ENCODE measurements around the gene ME3. TPM values are rescaled to one million over a fixed set of nuclear protein-coding genes. Genes with fewer than 3 reads are reported as not detected.

The ME3 gene
- total and polyA plus RNA-seq, 2 experiments from 2014 or later: 7.5 to 10.9 TPM

DNA sequence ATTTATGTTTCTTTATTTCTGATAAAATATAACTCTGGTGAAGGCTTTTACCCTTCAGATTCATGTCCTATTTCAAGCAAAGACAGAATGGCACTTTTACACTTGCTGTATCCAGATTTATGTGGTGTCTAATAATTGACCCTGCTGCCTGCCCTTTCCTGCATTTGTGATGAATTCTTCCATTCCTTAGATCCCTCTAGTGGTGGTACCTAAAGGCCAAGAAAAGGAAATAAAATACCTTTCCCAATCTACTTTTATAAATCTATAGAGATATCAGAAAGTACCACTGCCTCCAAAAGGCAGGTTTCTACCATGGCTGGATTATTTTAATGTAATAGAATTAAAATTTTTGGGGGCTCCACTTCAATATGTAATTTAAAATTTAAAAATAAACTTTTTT lies 263.6 kb downstream of the ME3 start:
- Histone ChIP-seq H3K9ac (no peak overlapping the region), H3K4me2 (ENCODE audit: unreplicated experiment) (no peak overlapping the region), H2AFZ (no peak overlapping the region), H3K9me2 (ENCODE audit: insufficient read depth) (no peaks in the 10 kb centered on the region), H3K27me3 (replicated peaks; ENCODE audit: insufficient read depth) (no peaks in the 10 kb centered on the region), H3F3A (ENCODE audit: insufficient read depth) (no peaks in the 10 kb centered on the region), H3K36me3 (ENCODE audit: low read depth) (no peaks in the 10 kb centered on the region), H3K4me1 (ENCODE audit: insufficient read depth) (no peaks in the 10 kb centered on the region), H4K20me1 (ENCODE audit: insufficient read depth) (no peaks in the 10 kb centered on the region), H3K27ac (no peak overlapping the region), H3K9me3 (ENCODE audit: low read depth) (no peaks in the 10 kb centered on the region), H3K4me3 (no peak overlapping the region), H3K79me2 (ENCODE audit: insufficient read depth) (no peaks in the 10 kb centered on the region)
- in situ Hi-C loops (cut with MboI): no loop called here
- TF ChIP-seq EZH2 (IDR thresholded peaks at IDR 0.05; ENCODE audit: insufficient read depth, poor library complexity, severe bottlenecking) (no peak), EZH2phosphoT487 (IDR thresholded peaks at IDR 0.05; ENCODE audit: insufficient read depth, low read depth) (no peak)
- DNase-seq: peak; percentile 34

DNA sequence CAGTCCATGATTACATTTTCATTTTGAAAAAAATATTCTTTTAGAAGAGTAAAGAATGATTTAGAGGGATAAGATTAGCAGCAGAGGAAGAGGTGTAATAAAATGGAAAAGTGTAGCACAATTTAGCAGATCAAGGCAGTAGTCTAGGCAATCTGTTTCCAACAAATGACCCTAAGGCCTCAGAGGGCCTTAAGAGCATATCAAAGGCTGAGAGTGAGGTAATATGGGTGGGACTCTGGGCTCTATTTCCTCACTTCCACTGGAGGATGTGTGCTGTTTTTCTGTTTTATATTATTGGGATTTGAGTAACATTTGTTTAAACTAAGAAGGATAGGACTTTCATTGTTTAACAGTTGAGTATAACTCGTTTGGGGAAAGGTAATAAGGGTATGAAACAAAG lies 269.0 kb downstream of the ME3 start:
- DNase-seq: no peak
- Histone ChIP-seq H4K20me1 (ENCODE audit: insufficient read depth) (no peaks in the 10 kb centered on the region), H3K9ac (no peak overlapping the region), H3K4me3 (no peak overlapping the region), H3K36me3 (ENCODE audit: low read depth) (no peaks in the 10 kb centered on the region), H3K9me2 (ENCODE audit: insufficient read depth) (no peaks in the 10 kb centered on the region), H3K27ac (no peak overlapping the region), H3K79me2 (ENCODE audit: insufficient read depth) (no peaks in the 10 kb centered on the region), H3F3A (ENCODE audit: insufficient read depth) (no peaks in the 10 kb centered on the region), H3K4me1 (ENCODE audit: insufficient read depth) (no peaks in the 10 kb centered on the region), H3K27me3 (replicated peaks; ENCODE audit: insufficient read depth) (no peaks in the 10 kb centered on the region), H2AFZ (peak overlapping the region; percentile 13; the same call in 1 of the 2 replicates), H3K4me2 (ENCODE audit: unreplicated experiment) (no peak overlapping the region), H3K9me3 (ENCODE audit: low read depth) (no peaks in the 10 kb centered on the region)
- TF ChIP-seq EZH2phosphoT487 (IDR thresholded peaks at IDR 0.05; ENCODE audit: insufficient read depth, low read depth) (no peak), EZH2 (IDR thresholded peaks at IDR 0.05; ENCODE audit: insufficient read depth, poor library complexity, severe bottlenecking) (no peak)
- WGBS, 2 experiments (ENCODE audit: low coverage in 1 of 2, low lambda C conversion rate in 2 of 2, missing lambda C conversion rate in 2 of 2): 15% methylated on average over 1 of the region's 1 CpG
- in situ Hi-C loops (cut with MboI): no loop called here

DNA sequence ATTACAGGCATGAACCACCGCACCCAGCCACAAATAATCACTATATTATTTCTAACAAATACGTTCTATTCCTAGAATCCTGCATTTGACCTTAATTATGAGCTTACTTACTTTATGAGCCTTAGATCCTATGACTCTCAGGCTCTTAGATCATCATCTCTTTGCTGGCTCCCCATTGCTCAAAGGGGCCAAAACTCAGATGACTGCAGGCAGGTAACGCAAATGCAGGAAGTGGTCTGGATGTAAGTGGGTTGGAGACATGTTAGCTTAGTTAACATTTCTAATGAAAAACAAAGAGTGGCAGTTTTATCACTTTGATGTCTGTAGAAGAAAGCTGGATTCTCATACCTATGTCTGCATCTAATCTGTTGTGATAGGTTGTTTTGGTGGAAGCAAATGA lies 274.3 kb downstream of the ME3 start:
- H3K27ac ChIP-seq: no peak overlapping the region
- WGBS, 2 experiments (ENCODE audit: low coverage in 1 of 2, low lambda C conversion rate in 2 of 2, missing lambda C conversion rate in 2 of 2): 89 to 96% methylated on average over 3 of the region's 3 CpGs
- no peak overlapping the region for H3K9ac ChIP-seq
- in situ Hi-C loops (cut with MboI): no loop called here
- H3K79me2 ChIP-seq (ENCODE audit: insufficient read depth): no peaks in the 10 kb centered on the region
- no peak overlapping the region for H3K4me2 ChIP-seq (ENCODE audit: unreplicated experiment)
- H3K9me3 ChIP-seq (ENCODE audit: low read depth): no peaks in the 10 kb centered on the region
- peaks cover 17% of the 10 kb centered on the region for H3F3A ChIP-seq (ENCODE audit: insufficient read depth)
- H4K20me1 ChIP-seq (ENCODE audit: insufficient read depth): no peaks in the 10 kb centered on the region
- no peak overlapping the region for H2AFZ ChIP-seq
- no peaks in the 10 kb centered on the region for H3K9me2 ChIP-seq (ENCODE audit: insufficient read depth)
- DNase-seq: no peak
- H3K27me3 ChIP-seq (replicated peaks; ENCODE audit: insufficient read depth): no peaks in the 10 kb centered on the region
- no peak for TF ChIP-seq EZH2 (IDR thresholded peaks at IDR 0.05; ENCODE audit: insufficient read depth, poor library complexity, severe bottlenecking)
- no peak for TF ChIP-seq EZH2phosphoT487 (IDR thresholded peaks at IDR 0.05; ENCODE audit: insufficient read depth, low read depth)
- peaks cover 32% of the 10 kb centered on the region for H3K4me1 ChIP-seq (ENCODE audit: insufficient read depth)
- no peak overlapping the region for H3K4me3 ChIP-seq
- no peaks in the 10 kb centered on the region for H3K36me3 ChIP-seq (ENCODE audit: low read depth)

DNA sequence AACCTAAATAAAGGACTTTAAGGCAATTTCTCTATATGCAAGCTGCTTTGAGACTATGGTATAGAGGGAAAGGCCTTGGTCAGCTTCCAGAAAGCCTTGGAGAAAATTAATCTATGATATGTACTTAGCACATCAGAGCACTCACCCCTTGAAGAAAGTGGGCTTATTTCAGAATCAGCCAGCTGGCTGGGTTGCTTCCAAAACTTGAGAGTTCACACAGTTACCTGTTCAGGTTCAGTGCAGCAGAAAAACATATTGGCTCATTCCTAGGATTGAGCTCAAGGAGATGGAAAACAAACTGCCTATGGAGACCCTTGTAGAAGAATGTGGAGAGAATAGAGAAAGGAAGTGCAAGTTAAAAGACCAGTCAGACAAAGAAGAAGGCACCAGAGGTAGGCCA lies 275.1 kb downstream of the ME3 start:
- in situ Hi-C loops (cut with MboI): no loop called here
- H2AFZ ChIP-seq: no peak overlapping the region

DNA sequence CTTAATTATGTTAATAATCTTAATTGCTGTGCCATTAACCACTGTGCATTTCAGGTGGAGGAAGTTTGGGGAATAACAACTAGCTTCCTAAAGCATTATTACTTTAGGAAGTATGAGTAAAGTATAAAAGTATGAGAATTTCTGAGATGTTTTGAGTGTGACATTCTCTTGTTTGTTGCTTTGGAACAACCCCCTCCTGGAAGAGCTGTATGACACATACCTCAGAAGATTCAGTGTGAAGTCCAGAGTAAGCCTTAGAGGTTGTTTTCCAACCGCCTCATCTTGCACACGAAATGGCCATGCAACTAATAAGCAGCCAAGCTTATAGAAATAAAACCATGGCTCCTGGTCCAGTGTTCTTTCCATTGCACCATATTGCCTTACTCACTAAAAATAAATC lies 276.0 kb downstream of the ME3 start:
- Histone ChIP-seq H3K4me1 (ENCODE audit: insufficient read depth) (peaks cover 32% of the 10 kb centered on the region), H3F3A (ENCODE audit: insufficient read depth) (peaks cover 17% of the 10 kb centered on the region), H3K9me2 (ENCODE audit: insufficient read depth) (no peaks in the 10 kb centered on the region), H3K9ac (no peak overlapping the region), H3K36me3 (ENCODE audit: low read depth) (no peaks in the 10 kb centered on the region), H3K27me3 (replicated peaks; ENCODE audit: insufficient read depth) (no peaks in the 10 kb centered on the region), H3K27ac (peak overlapping the region; percentile 42), H3K4me2 (ENCODE audit: unreplicated experiment) (peak overlapping the region; percentile 49), H4K20me1 (ENCODE audit: insufficient read depth) (no peaks in the 10 kb centered on the region), H3K9me3 (ENCODE audit: low read depth) (no peaks in the 10 kb centered on the region), H2AFZ (0 out of 2 replicates have a peak overlapping the region, but pooled peaks have one; percentile 28), H3K79me2 (ENCODE audit: insufficient read depth) (no peaks in the 10 kb centered on the region), H3K4me3 (no peak overlapping the region)
- in situ Hi-C loops (cut with MboI): no loop called here
- WGBS, 2 experiments (ENCODE audit: low coverage in 1 of 2, low lambda C conversion rate in 2 of 2, missing lambda C conversion rate in 2 of 2): 35 to 40% methylated on average over 2 of the region's 2 CpGs
- peak; percentile 86 for DNase-seq
- no peak for TF ChIP-seq EZH2phosphoT487 (IDR thresholded peaks at IDR 0.05; ENCODE audit: insufficient read depth, low read depth)
- TF ChIP-seq EZH2 (IDR thresholded peaks at IDR 0.05; ENCODE audit: insufficient read depth, poor library complexity, severe bottlenecking): no peak

More for the DNA sequence above, 275.1 kb downstream of the ME3 start:
- Histone ChIP-seq H3K4me3 (no peak overlapping the region), H3K9ac (no peak overlapping the region), H3K9me3 (ENCODE audit: low read depth) (no peaks in the 10 kb centered on the region), H4K20me1 (ENCODE audit: insufficient read depth) (no peaks in the 10 kb centered on the region), H3K9me2 (ENCODE audit: insufficient read depth) (no peaks in the 10 kb centered on the region), H3K36me3 (ENCODE audit: low read depth) (no peaks in the 10 kb centered on the region), H3K79me2 (ENCODE audit: insufficient read depth) (no peaks in the 10 kb centered on the region), H3K27me3 (replicated peaks; ENCODE audit: insufficient read depth) (no peaks in the 10 kb centered on the region), H3K4me2 (ENCODE audit: unreplicated experiment) (no peak overlapping the region), H3F3A (ENCODE audit: insufficient read depth) (peaks cover 17% of the 10 kb centered on the region), H3K4me1 (ENCODE audit: insufficient read depth) (peaks cover 32% of the 10 kb centered on the region), H3K27ac (no peak overlapping the region)
- DNase-seq: no peak
- TF ChIP-seq EZH2phosphoT487 (IDR thresholded peaks at IDR 0.05; ENCODE audit: insufficient read depth, low read depth) (no peak), EZH2 (IDR thresholded peaks at IDR 0.05; ENCODE audit: insufficient read depth, poor library complexity, severe bottlenecking) (no peak)

Measured in GM23248 (cell line).